WTC11 (cell line): ENCODE measurements around the gene HOXA13. TPM values are rescaled to one million over a fixed set of nuclear protein-coding genes. Genes with fewer than 3 reads are reported as not detected.
A peak's percentile ranks its signal among the peaks of the same experiment; 100 is the strongest.

Source experiments
- ATAC-seq: fragments of 200-7000 bp; cut with Tn5 transposase; 2 replicates; pipeline ENCODE4 v1.10.0; 2021; ENCODE audit warnings: mild to moderate bottlenecking, moderate library complexity
- CTCF ChIA-PET: fragments of 300-600 bp; sonication (Branson Sonifier 250); formaldehyde crosslinking; loops from one replicate; lab custom pipeline; 2021; ENCODE audit warnings: antibody characterized with exemption; lab: Charles Lee
- POLR2A ChIA-PET: fragments of 350-600 bp; sonication (Branson Sonifier 250); formaldehyde crosslinking; loops from one replicate; lab custom pipeline; 2021; ENCODE audit warnings: antibody characterized with exemption; lab: Charles Lee
- DNase-seq: peaks from one replicate; pipeline ENCODE4 v3.0.0; 2021; ENCODE audit warnings: low spot score
- H3K27ac Mint-ChIP-seq: 2 replicates; pipeline ENCODE4 v1.8.0; 2021; ENCODE audit warnings: mixed read lengths
- H3K27me3 Mint-ChIP-seq: 2 replicates; pipeline ENCODE4 v1.8.0; 2021; ENCODE audit warnings: low read depth, mild to moderate bottlenecking, moderate library complexity, mixed read lengths
- H3K36me3 Mint-ChIP-seq: 2 replicates; pipeline ENCODE4 v1.8.0; 2021; ENCODE audit warnings: mixed read lengths
- H3K4me1 Mint-ChIP-seq: 2 replicates; pipeline ENCODE4 v1.8.0; 2022; ENCODE audit warnings: mixed read lengths
- H3K4me3 Mint-ChIP-seq: 2 replicates; pipeline ENCODE4 v1.8.0; 2021; ENCODE audit warnings: mild to moderate bottlenecking, moderate library complexity, mixed read lengths
- H3K9me3 Mint-ChIP-seq: 2 replicates; pipeline ENCODE4 v1.8.0; 2021; ENCODE audit warnings: mixed read lengths
- E2F4 ChIP-seq: sonication (generic); formaldehyde crosslinking; IDR thresholded peaks from 2 replicates; pipeline ENCODE4 v1.8.1; 2022; ENCODE audit warnings: low read depth, mild to moderate bottlenecking, moderate library complexity, missing genetic modification reagents, borderline replicate concordance
- ELF4 ChIP-seq: sonication (generic); formaldehyde crosslinking; IDR thresholded peaks from 2 replicates; pipeline ENCODE4 v1.8.1; 2022; ENCODE audit warnings: low read depth, mild to moderate bottlenecking, moderate library complexity, missing genetic modification reagents
- EMX1 ChIP-seq: fragments of 250-450 bp; sonication (Bioruptor Pico); IDR thresholded peaks from 2 replicates; pipeline ENCODE4 v1.8.0; 2021; ENCODE audit warnings: mild to moderate bottlenecking
- FOXP4 ChIP-seq: sonication (generic); formaldehyde crosslinking; IDR thresholded peaks from 2 replicates; pipeline ENCODE4 v1.8.0; 2022; ENCODE audit warnings: mild to moderate bottlenecking, missing genetic modification reagents
- JAZF1 ChIP-seq: fragments of 250-450 bp; sonication (Bioruptor Pico); IDR thresholded peaks from 2 replicates; pipeline ENCODE4 v1.9.0; 2021; ENCODE audit warnings: moderate library complexity, mild to moderate bottlenecking, inconsistent platforms
- PRDM15 ChIP-seq: sonication (generic); formaldehyde crosslinking; IDR thresholded peaks from 2 replicates; pipeline ENCODE4 v1.8.0; 2022; ENCODE audit warnings: missing genetic modification reagents
- RELA ChIP-seq: sonication (generic); formaldehyde crosslinking; IDR thresholded peaks from 2 replicates; pipeline ENCODE4 v1.8.1; 2022; ENCODE audit warnings: missing genetic modification reagents, mild to moderate bottlenecking, borderline replicate concordance
- TCF7 ChIP-seq: sonication (generic); formaldehyde crosslinking; IDR thresholded peaks from 2 replicates; pipeline ENCODE4 v1.8.0; 2022; ENCODE audit warnings: mild to moderate bottlenecking, low read depth, missing genetic modification reagents, moderate library complexity
- USF1 ChIP-seq: sonication (generic); formaldehyde crosslinking; IDR thresholded peaks from 2 replicates; pipeline ENCODE4 v1.8.0; 2022; ENCODE audit warnings: mild to moderate bottlenecking, missing genetic modification reagents
- USF2 ChIP-seq: sonication (generic); formaldehyde crosslinking; IDR thresholded peaks from 2 replicates; pipeline ENCODE4 v1.8.1; 2023; ENCODE audit warnings: mild to moderate bottlenecking, missing genetic modification reagents, moderate library complexity
- ZNF121 ChIP-seq: sonication (generic); formaldehyde crosslinking; IDR thresholded peaks from 2 replicates; pipeline ENCODE4 v1.8.0; 2023; ENCODE audit warnings: missing genetic modification reagents
- ZNF263 ChIP-seq: sonication (generic); formaldehyde crosslinking; IDR thresholded peaks from 2 replicates; pipeline ENCODE4 v1.8.1; 2022; ENCODE audit warnings: low read depth, mild to moderate bottlenecking, moderate library complexity, missing genetic modification reagents
- ZSCAN18 ChIP-seq: fragments of 250-450 bp; sonication (Bioruptor Pico); IDR thresholded peaks from 2 replicates; pipeline ENCODE4 v2.1.2; 2022; ENCODE audit warnings: mild to moderate bottlenecking, moderate library complexity
- total RNA-seq: library from RNA; stranded (reverse); gene quantifications from 3 replicates; pipeline ENCODE4 v1.2.3, GENCODE V29; 2021

HOXA13 gene
- total RNA-seq, 1 experiment from 2014 or later = not detected

- H3K4me3 Mint-ChIP-seq = peak within 1 kb of the TSS; percentile 70
- H3K4me1 Mint-ChIP-seq = peaks cover 13% of the 10 kb centered on the region
- ATAC-seq (peak; percentile 10), DNase-seq (peak; percentile 79)
- H3K9me3 Mint-ChIP-seq = no peaks in the 10 kb centered on the region
- CTCF ChIA-PET = interaction anchor here (0.9 to 1.5 kb wide), 5 partner anchors 9 to 787 kb away, joined by 3 to 8 read pairs (median 3); partner anchors contain the start of genes HOXA5 and HOXA9
- peaks cover 100% of the 10 kb centered on the region for H3K27me3 Mint-ChIP-seq
- POLR2A ChIA-PET = no interaction called here
- H3K27ac Mint-ChIP-seq = no peak within 1 kb of the TSS
- TF ChIP-seq USF1 (CRISPR knock-in tag) = peak; percentile 97
- no peak for TF ChIP-seq ZSCAN18 (CRISPR knock-in tag)
- no peak for TF ChIP-seq ELF4 (CRISPR knock-in tag)
- peak; percentile 94 for TF ChIP-seq USF2 (CRISPR knock-in tag)
- no peak for TF ChIP-seq ZNF263 (CRISPR knock-in tag)
- TF ChIP-seq ZNF121 (CRISPR knock-in tag) = no peak
- TF ChIP-seq, all 79 proteins: peak for 2
- peaks cover 3% of the 10 kb centered on the region for H3K36me3 Mint-ChIP-seq
Measured at GRCh38 chr7:27156508-27156898, 43.4 kb downstream of the HOXA13 start, which contains the start of gene HOXA7. TSS of gene HOXA7 (minus strand) at chr7:27156675. CDS start at chr7:27156545, 130 bp downstream.

- no peak overlapping the region for H3K27ac Mint-ChIP-seq
- ATAC-seq = no peak
- H3K4me3 Mint-ChIP-seq = peak overlapping the region; percentile 70
- peaks cover 3% of the 10 kb centered on the region for H3K36me3 Mint-ChIP-seq
- TF ChIP-seq TCF7 (CRISPR knock-in tag) = no peak
- TF ChIP-seq PRDM15 (CRISPR knock-in tag) = no peak
- TF ChIP-seq JAZF1 (CRISPR knock-in tag) = no peak
- TF ChIP-seq FOXP4 (CRISPR knock-in tag) = peak; percentile 48; the same call in 1 of the 2 replicates
- TF ChIP-seq EMX1 (CRISPR knock-in tag) = no peak
- no peak for TF ChIP-seq E2F4 (CRISPR knock-in tag)
- no peak for TF ChIP-seq RELA (CRISPR knock-in tag)
- no peak for DNase-seq
- ChIA-PET POLR2A (interaction anchor here (0.5 kb wide), 1 partner anchor 741 kb away, joined by 3 read pairs; no protein-coding TSS in a partner anchor), CTCF (interaction anchor here (1.0 to 2.0 kb wide), 3 partner anchors 10 to 786 kb away, joined by 3 to 8 read pairs (median 3); partner anchors contain the start of genes HOXA5 and HOXA9)
- no peaks in the 10 kb centered on the region for H3K9me3 Mint-ChIP-seq
- peaks cover 100% of the 10 kb centered on the region for H3K27me3 Mint-ChIP-seq
- peaks cover 19% of the 10 kb centered on the region for H3K4me1 Mint-ChIP-seq
Measured at GRCh38 chr7:27155816-27156507, 43.9 kb downstream of the HOXA13 start.
